GM15510 (cell line): ENCODE measurements around the gene CFAP69.

Experiments
- POLR2A ChIP-seq: IDR thresholded peaks from 3 replicates; pipeline ENCODE4 v1.6.1; 2011; ENCODE audit warnings: borderline replicate concordance; ENCODE audit not compliant: insufficient read length; ENCODE audit errors: extremely low read depth

Gene CFAP69

GRCh38 chr7:90272242-90272641 lies 27.3 kb downstream of the CFAP69 start:
- no peak for TF ChIP-seq POLR2A

- no peak for TF ChIP-seq POLR2A
Observed at GRCh38 chr7:90274161-90274560, 29.2 kb downstream of the CFAP69 start.

DNA sequence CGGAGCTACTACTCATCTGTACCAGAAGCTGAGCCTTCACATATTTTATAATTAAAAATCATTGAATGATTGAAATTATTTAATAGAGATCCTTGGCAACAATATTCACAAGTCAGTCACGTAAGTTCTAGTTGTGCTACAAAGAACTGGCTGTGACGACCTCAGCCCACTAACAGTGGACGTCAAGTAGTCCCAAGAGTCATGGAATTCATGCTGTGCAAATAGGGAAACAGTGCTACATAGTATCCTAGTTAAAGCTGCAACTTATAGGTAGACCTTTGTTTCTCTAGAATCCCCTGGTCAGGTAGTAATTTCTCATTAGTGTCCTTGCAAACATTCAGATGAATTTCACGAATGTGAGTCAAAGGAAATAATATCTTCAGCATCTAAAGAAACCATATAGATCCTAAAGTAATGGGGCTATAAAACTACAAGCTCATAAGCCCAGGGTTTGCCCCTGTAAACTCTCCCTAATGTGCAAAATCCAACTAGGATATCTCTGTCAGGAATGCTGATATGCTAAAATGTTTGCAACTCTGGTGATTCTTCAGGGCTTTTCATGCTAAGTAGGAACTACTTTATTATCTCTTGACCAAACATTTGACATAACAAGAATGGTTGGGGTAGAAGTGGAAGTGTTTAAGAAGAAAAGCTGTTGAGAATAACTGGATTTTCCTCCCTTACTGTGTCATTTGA lies 31.2 kb downstream of the CFAP69 start:
- no peak for TF ChIP-seq POLR2A

DNA sequence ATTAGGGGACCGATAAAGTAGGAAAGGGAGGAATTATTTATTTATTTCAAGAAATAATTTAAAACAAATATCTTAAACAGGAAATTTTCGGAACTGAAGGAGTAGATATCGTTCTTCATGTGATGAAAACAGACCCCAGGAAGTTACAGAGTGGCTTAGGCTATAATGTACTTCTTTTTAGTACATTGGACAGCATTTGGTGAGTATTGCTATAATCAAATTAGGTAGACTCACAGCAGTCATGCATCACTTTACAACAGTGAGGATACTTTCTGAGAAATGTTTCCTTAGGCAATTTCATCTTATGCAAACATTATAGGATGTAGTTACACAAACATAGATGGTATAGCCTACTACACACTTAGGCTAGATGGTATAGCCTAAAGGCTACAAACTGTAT lies 43.2 kb downstream of the CFAP69 start:
- no peak for TF ChIP-seq POLR2A

GRCh38 chr7:90290244-90291113 lies 45.5 kb downstream of the CFAP69 start:
- TF ChIP-seq POLR2A: no peak

- no peak for TF ChIP-seq POLR2A
Observed at GRCh38 chr7:90298145-90299038, 53.4 kb downstream of the CFAP69 start.

DNA sequence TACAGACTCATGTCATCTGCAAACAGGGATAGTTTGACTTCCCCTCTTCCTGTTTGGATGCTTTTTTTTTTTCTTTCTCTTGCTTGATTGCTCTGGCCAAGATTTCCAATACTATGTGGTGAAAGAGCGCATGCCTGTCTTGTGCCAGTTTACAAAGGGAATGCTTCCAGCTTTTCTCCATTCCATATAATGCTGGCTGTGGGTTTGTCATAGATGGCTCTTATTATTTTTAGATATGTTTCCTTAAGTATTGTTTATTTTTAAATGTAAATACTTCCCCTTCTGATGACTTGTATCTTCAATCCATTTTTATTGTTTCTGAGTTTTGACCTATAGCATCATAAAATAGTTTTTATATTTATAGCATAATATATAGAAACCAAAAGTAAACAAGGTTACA lies 58.3 kb downstream of the CFAP69 start:
- no peak for TF ChIP-seq POLR2A

DNA sequence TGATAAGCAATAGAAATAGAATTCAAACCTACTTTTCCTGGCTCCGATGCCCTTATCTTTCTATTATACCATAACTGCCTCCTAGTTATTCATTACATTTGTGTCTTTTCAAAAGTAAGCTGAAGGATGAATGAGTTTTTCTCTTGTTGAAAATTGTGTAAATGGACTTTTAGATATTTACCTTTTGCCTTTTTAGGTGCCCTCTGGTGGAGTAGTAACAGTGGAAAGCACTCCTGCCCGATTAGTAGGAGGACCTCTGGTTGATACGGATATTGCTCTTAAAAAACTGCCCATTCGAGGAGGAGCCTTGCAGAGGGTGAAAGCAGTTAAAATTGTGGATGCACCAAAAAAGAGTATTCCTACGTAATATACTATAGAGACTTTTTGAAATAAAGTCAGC lies 64.9 kb downstream of the CFAP69 start:
- no peak for TF ChIP-seq POLR2A

GRCh38 chr7:90311175-90311574 lies 66.2 kb downstream of the CFAP69 start:
- TF ChIP-seq POLR2A: no peak

DNA sequence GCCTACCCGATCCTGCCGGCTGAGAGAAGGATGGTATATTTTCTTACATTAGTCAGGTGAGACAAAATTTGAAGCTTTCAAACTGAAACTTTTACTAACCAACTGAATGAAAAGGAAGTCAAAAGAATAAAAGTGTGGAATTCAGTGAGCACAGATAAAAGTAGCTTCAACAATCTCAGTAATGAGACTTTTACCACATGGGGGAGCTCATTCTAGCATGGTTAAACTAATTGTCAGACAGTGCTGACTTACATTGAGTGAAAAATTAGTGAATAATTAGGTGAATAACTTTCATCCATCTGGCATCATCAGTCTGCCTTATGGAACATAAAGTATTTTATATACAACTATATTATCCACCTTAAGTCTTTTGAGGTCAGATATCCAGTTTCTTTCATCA lies 67.8 kb downstream of the CFAP69 start:
- TF ChIP-seq POLR2A: no peak

- TF ChIP-seq POLR2A: no peak
Observed at GRCh38 chr7:90313907-90314306, 68.9 kb downstream of the CFAP69 start.

DNA sequence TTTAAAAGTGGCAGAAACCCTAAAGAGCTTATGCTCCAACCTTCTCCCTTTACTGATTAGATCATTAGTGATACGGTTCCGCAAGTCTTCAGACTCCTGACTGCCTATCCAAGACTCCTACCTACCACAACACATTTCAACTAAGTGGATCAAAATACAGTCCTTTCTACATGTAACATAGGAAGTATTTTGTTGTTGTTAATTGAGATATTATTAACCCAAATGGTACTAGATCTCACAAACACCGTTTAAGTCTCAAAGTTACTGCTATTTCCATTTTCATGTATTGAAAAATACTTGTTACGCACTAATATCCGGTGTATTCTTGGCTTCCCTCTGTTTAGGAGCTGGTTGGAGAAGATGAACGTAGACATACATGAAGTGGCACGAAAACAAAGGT lies 75.0 kb downstream of the CFAP69 start:
- no peak for TF ChIP-seq POLR2A

- TF ChIP-seq POLR2A: no peak
Observed at GRCh38 chr7:90320418-90320800, 75.4 kb downstream of the CFAP69 start.

- no peak for TF ChIP-seq POLR2A
Observed at GRCh38 chr7:90320801-90321494, 76.0 kb downstream of the CFAP69 start, which contains the start of gene FAM237B. FAM237B (minus strand) TSS chr7:90321304; CDS start chr7:90319748, 1,556 bp downstream.
